GM20000 (cell line): Measurements from ENCODE around the gene CAMKK1.

ENCODE experiments used
- DNase-seq: peaks from one replicate; pipeline ENCODE4 v3.0.0; 2012; ENCODE audit warnings: low spot score
- TF ChIP-seq, protein P1 (sequence below): IDR thresholded peaks from 2 replicates; pipeline ENCODE4 v1.5.1; 2012; ENCODE audit warnings: mild to moderate bottlenecking, control low read depth; ENCODE audit errors: extremely low read depth, missing control alignments

Gene CAMKK1

DNA sequence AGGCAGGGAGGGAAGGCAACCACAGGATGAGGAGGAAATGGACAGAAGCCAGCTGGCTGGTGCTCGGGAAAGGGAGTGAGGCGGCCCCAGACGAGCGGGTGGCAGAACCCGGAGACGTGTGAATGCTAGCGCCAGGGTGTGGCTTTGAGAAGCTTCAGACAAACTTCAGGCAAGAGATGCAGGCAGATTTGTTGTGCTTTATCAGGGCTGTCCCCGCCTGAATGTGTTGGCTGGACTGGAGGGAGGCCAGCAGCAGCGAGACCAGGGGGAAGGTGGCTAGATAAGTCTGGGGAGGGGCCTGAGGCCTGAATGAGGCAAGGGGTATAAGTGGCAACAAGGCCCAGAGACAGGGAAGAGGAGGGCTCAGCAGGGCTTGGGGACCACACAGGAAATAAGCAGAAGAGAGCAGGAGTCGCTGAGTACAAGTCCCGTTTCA is 22.0 kb downstream of the CAMKK1 start:
- TF ChIP-seq, protein P1, sequence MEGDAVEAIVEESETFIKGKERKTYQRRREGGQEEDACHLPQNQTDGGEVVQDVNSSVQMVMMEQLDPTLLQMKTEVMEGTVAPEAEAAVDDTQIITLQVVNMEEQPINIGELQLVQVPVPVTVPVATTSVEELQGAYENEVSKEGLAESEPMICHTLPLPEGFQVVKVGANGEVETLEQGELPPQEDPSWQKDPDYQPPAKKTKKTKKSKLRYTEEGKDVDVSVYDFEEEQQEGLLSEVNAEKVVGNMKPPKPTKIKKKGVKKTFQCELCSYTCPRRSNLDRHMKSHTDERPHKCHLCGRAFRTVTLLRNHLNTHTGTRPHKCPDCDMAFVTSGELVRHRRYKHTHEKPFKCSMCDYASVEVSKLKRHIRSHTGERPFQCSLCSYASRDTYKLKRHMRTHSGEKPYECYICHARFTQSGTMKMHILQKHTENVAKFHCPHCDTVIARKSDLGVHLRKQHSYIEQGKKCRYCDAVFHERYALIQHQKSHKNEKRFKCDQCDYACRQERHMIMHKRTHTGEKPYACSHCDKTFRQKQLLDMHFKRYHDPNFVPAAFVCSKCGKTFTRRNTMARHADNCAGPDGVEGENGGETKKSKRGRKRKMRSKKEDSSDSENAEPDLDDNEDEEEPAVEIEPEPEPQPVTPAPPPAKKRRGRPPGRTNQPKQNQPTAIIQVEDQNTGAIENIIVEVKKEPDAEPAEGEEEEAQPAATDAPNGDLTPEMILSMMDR = no peak
- DNase-seq = peak; percentile 69

GRCh38 chr17:3867606-3868005 is 25.2 kb downstream of the CAMKK1 start:
- DNase-seq = no peak
- TF ChIP-seq, protein P1 = no peak

DNA sequence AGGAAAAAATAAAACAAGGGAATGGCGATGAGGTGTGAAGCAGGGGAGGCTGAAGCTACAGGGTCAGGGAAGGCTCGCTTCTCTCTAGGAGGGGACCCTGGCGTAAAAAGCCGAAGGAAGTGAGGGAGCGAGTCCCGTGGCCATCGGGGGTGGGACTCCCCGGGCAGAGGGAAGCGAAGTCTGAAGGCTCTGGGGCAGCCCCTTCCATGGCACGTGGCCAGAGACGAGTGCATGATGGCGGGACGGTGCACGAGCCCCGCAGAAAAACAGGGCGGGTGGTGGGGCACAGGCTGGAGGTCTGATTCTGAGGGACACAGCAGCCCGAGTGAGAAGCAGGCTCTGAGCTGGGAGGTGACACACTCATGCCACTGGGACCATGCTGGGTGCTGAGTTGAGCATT is 25.7 kb downstream of the CAMKK1 start:
- TF ChIP-seq, protein P1 = no peak
- no peak for DNase-seq

GRCh38 chr17:3866276-3866675 is 26.6 kb downstream of the CAMKK1 start:
- TF ChIP-seq, protein P1 = no peak
- no peak for DNase-seq

DNA sequence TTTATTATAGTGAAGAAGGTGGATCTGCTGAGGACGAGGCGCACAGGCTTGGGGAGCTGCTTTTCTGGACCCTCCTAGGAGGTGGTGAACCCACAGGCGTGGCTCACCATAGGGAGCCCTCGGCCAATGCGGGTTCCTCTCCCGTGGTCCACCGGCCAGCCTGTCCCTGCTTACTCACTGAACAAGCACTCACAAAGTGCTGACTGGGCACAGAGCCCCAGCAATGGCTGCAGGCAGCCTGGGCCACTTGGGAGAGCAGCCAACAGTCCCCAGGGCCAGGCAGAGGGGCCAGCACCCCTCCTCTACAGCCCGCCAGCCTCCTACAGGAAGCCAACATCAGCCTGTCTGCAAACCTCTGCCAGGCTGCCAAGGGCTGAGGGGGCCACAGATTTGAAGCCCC is 27.7 kb downstream of the CAMKK1 start:
- DNase-seq = no peak

DNA sequence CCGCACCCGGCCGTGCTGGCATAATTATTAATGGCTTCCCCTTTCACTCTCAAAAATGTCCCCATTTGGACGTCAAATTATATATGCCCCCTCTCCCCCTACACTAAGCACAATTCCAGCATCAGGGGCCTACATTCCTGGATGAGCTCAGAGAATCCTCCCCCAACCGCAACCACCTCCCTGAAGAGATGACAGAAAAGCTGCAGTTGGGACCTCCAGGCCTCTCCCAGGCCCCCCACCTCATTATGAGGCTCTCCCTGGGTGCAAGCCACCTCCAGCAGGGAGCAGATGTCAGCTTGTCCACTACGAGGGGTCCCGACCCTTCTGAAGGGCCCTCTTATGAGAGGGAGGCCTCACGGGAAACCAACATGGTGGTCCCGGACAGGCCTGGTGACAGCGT is 28.3 kb downstream of the CAMKK1 start:
- DNase-seq = no peak
- TF ChIP-seq, protein P1 = no peak

More for the DNA sequence above, 27.7 kb downstream of the CAMKK1 start:
- TF ChIP-seq, protein P1 = no peak

DNA sequence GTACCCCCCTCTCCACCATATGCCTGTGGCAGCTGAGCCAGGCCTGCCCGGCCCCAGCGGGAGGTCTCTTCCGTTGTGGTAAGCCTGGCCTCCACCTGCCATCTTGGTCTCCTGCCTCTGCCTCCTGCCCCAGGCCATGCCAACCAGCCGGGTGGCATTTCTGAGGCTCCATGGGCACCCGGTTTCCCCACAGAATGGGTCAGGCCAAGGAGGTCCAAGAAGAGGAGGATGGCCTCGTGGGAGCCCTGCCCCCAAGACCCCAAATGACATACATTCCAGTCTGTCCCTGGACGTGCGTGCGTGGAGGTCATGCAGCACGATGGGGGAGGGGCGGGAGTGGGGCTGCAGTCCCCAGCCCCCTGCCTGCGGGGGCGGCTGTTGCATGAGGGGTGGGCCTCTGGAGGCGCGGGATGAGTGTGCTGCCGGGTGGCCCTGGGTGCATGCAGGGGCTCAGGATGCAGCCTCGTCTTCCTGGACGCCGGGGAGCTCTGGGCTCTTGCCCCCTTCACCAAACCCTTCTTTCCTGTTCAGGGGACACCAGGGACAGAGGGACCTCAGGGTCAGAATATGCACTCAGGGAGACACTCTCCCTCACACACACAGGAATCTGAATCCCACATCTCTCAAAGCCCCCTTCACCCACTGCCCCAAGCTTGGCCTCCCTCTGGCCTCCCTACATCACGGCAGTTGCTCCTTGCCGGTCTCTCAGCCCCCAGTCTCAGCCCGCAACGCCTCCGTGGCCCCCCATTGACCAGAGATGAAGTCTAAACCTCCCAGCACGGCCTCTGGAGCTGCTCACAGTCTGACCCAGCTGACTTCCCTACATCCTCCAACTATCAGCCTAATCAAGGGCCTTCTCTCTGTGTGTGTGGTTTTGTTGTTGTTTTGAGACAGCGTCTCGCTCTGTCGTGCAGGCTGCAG is 30.8 kb downstream of the CAMKK1 start:
- DNase-seq = no peak
- TF ChIP-seq, protein P1 = no peak
